Hepatocyte (in vitro differentiated cells): ENCODE results near the gene EXOC4. TPM values are rescaled to one million over a fixed set of nuclear protein-coding genes. Genes with fewer than 3 reads are reported as not detected.

Experiments
- DNase-seq: peaks from one replicate; pipeline ENCODE4 v3.0.0-alpha.2; 2016; ENCODE audit warnings: low spot score
- H2AFZ ChIP-seq: fragments of 200-600 bp; sonication (generic); 2 replicates; pipeline ENCODE4 v1.6.0; 2016; ENCODE audit warnings: antibody characterized with exemption, mild to moderate bottlenecking
- H3K27ac ChIP-seq: fragments of 200-600 bp; sonication (generic); 2 replicates; pipeline ENCODE4 v1.5.1; 2016; ENCODE audit warnings: mild to moderate bottlenecking
- H3K27me3 ChIP-seq: fragments of 200-600 bp; sonication (generic); 2 replicates; pipeline ENCODE4 v1.6.1; 2016
- H3K36me3 ChIP-seq: fragments of 200-600 bp; sonication (generic); replicated peaks from 2 replicates; pipeline ENCODE4 v1.5.1; 2016; ENCODE audit warnings: low read depth; ENCODE audit not compliant: insufficient read depth
- H3K4me1 ChIP-seq: fragments of 200-600 bp; sonication (generic); 2 replicates; pipeline ENCODE4 v1.5.1; 2016; ENCODE audit warnings: mild to moderate bottlenecking, moderate library complexity; ENCODE audit not compliant: insufficient read depth
- H3K4me2 ChIP-seq: fragments of 200-600 bp; sonication (generic); 2 replicates; pipeline ENCODE4 v1.6.0; 2016
- H3K4me3 ChIP-seq: fragments of 200-600 bp; sonication (generic); 2 replicates; pipeline ENCODE4 v1.5.1; 2016; ENCODE audit warnings: mild to moderate bottlenecking
- H3K79me2 ChIP-seq: fragments of 200-600 bp; sonication (generic); 2 replicates; pipeline ENCODE4 v1.6.0; 2017; ENCODE audit warnings: mild to moderate bottlenecking
- H3K9me2 ChIP-seq: fragments of 200-600 bp; sonication (generic); replicated peaks from 2 replicates; pipeline ENCODE4 v1.6.0; 2017; ENCODE audit warnings: mild to moderate bottlenecking; ENCODE audit not compliant: insufficient read depth
- H3K9me3 ChIP-seq: fragments of 200-600 bp; sonication (generic); 2 replicates; pipeline ENCODE4 v1.5.1; 2016; ENCODE audit warnings: low read depth, mild to moderate bottlenecking
- H4K20me1 ChIP-seq: fragments of 200-600 bp; sonication (generic); 2 replicates; pipeline ENCODE4 v1.6.0; 2016; ENCODE audit warnings: mild to moderate bottlenecking; ENCODE audit not compliant: insufficient read depth, poor library complexity, severe bottlenecking
- EZH2 ChIP-seq: fragments of 200-600 bp; sonication (generic); IDR thresholded peaks from 2 replicates; pipeline ENCODE4 v1.6.1; 2016; ENCODE audit warnings: antibody characterized with exemption, mild to moderate bottlenecking, borderline replicate concordance
- EZH2phosphoT487 ChIP-seq: fragments of 200-600 bp; sonication (generic); IDR thresholded peaks from one replicate; pipeline ENCODE4 v1.6.1; 2018; ENCODE audit warnings: antibody characterized with exemption, mild to moderate bottlenecking, low read depth, moderate library complexity; ENCODE audit not compliant: unreplicated experiment, severe bottlenecking
- WGBS: methylation state at CpG from one replicate; pipeline ENCODE4 v1.1.6; 2016; ENCODE audit warnings: low lambda C conversion rate; ENCODE audit errors: missing lambda C conversion rate; 5-methylcytosine and 5-hydroxymethylcytosine counted together
- polyA plus RNA-seq: library from polyadenylated mRNA; unstranded; fragments of >200 nt; fragmentation: Nextera tagmentation; extraction: Ambion mirVana; gene quantifications from 2 replicates; pipeline ENCODE4 v1.2.1, GENCODE V29; 2016
- total RNA-seq: library from RNA; depleted of rRNA; stranded (reverse); fragments of >200 nt; gene quantifications from 2 replicates; pipeline ENCODE4 v1.2.3, GENCODE V29; 2014
- TF ChIP-seq, protein P1 (sequence below): fragments of 200-600 bp; sonication (generic); IDR thresholded peaks from 2 replicates; pipeline ENCODE4 v1.5.1; 2016; ENCODE audit warnings: antibody characterized with exemption, mild to moderate bottlenecking; ENCODE audit not compliant: poor library complexity

Gene EXOC4
- total and polyA plus RNA-seq, 2 experiments from 2014 or later, result 34.8 to 56.1 TPM

DNA sequence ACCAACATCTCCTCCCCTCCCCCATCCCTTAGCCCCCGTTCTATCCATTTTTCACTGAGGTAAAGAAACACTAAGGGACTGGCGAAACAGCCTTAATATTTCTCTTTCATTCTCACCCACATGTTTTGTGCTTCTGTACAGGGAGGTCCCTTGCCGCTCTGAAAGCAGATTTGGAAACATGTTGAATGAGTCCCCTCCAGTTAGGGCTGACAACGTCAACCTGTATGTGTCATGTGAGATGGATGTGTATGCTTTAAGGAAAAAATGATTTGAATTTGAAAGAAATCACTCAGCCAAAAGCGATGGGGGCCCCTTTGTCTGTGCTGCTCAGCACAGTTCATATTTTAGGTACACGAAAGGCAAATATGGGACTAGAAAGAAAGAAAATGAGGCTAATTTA, 560.0 kb downstream of the EXOC4 start:
- DNase-seq, result no peak
- no peaks in the 10 kb centered on the region for H4K20me1 ChIP-seq
- H3K4me3 ChIP-seq, result no peak overlapping the region
- TF ChIP-seq, protein P1, sequence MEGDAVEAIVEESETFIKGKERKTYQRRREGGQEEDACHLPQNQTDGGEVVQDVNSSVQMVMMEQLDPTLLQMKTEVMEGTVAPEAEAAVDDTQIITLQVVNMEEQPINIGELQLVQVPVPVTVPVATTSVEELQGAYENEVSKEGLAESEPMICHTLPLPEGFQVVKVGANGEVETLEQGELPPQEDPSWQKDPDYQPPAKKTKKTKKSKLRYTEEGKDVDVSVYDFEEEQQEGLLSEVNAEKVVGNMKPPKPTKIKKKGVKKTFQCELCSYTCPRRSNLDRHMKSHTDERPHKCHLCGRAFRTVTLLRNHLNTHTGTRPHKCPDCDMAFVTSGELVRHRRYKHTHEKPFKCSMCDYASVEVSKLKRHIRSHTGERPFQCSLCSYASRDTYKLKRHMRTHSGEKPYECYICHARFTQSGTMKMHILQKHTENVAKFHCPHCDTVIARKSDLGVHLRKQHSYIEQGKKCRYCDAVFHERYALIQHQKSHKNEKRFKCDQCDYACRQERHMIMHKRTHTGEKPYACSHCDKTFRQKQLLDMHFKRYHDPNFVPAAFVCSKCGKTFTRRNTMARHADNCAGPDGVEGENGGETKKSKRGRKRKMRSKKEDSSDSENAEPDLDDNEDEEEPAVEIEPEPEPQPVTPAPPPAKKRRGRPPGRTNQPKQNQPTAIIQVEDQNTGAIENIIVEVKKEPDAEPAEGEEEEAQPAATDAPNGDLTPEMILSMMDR, result no peak
- TF ChIP-seq EZH2, result no peak
- TF ChIP-seq EZH2phosphoT487, result no peak
- H3K4me2 ChIP-seq, result no peak overlapping the region
- H3K36me3 ChIP-seq, result no peaks in the 10 kb centered on the region
- no peaks in the 10 kb centered on the region for H3K4me1 ChIP-seq
- no peaks in the 10 kb centered on the region for H3K9me3 ChIP-seq
- H3K79me2 ChIP-seq, result no peaks in the 10 kb centered on the region
- no peak overlapping the region for H3K27ac ChIP-seq
- no peaks in the 10 kb centered on the region for H3K9me2 ChIP-seq
- WGBS, result 95% methylated on average over 6 of the region's 6 CpGs
- H3K27me3 ChIP-seq, result no peaks in the 10 kb centered on the region
- no peak overlapping the region for H2AFZ ChIP-seq

DNA sequence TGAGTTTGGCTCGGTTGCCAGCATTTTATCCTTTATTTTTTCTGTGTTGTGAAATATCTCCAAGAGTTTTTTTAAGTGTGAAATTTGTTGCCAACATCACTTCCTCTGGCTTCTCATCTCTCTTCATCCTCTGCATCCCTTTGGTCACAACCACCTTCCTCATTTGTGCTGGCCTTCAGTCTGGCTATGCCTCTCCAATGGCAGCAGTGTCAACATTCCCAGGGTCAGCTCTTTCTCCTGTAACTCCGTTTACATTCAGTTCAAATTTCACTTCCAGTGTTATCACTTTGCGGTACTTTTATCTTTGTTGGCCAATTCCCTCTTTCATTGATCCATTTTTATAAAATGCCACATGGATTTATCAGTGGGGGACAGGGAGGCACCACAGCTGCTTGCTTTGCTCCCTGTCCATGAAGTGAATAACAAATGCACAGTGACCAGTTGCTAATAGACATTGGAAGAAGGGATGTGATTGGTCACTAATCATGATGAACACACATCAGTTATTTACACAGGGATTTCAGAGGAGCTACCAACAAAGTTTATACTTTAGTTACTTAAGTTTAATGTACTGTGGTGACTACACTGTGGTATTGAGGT, 562.8 kb downstream of the EXOC4 start:
- Histone ChIP-seq H3K27ac (no peak overlapping the region), H3K9me3 (no peaks in the 10 kb centered on the region), H3K4me3 (no peak overlapping the region), H3K36me3 (no peaks in the 10 kb centered on the region), H3K27me3 (no peaks in the 10 kb centered on the region), H3K9me2 (no peaks in the 10 kb centered on the region), H3K4me1 (no peaks in the 10 kb centered on the region), H4K20me1 (no peaks in the 10 kb centered on the region), H3K4me2 (no peak overlapping the region), H3K79me2 (no peaks in the 10 kb centered on the region), H2AFZ (no peak overlapping the region)
- WGBS, result 59% methylated on average over 3 of the region's 3 CpGs
- no peak for DNase-seq
- TF ChIP-seq EZH2phosphoT487, result no peak
- TF ChIP-seq EZH2, result no peak
- TF ChIP-seq, protein P1, result no peak

DNA sequence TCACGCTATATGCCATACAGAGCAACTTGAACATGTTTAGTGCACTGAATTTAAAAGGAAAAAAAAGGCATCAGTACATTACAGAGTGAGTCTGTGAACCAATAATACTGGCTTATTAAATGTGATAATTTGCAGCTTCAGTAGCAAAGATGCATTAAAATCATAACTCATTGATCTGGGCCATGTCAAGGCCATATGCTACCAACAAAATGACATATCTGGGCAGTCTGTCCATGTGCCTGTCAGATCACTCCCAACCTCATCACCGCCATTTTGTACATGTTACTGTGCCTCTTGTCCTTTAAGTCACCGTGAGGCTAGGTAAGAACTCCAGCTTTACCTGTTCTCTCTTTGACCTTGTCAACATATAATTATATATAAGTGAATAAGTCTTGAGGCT, 566.8 kb downstream of the EXOC4 start:
- WGBS, result 96% methylated on average over 3 of the region's 3 CpGs
- H3K4me2 ChIP-seq, result no peak overlapping the region
- no peak for DNase-seq
- no peaks in the 10 kb centered on the region for H3K4me1 ChIP-seq
- no peaks in the 10 kb centered on the region for H3K79me2 ChIP-seq
- TF ChIP-seq, protein P1, result no peak
- no peak for TF ChIP-seq EZH2
- TF ChIP-seq EZH2phosphoT487, result no peak
- H4K20me1 ChIP-seq, result no peaks in the 10 kb centered on the region
- H3K27me3 ChIP-seq, result no peaks in the 10 kb centered on the region
- H3K36me3 ChIP-seq, result no peaks in the 10 kb centered on the region
- no peak overlapping the region for H2AFZ ChIP-seq
- no peak overlapping the region for H3K4me3 ChIP-seq
- no peaks in the 10 kb centered on the region for H3K9me2 ChIP-seq
- H3K27ac ChIP-seq, result no peak overlapping the region
- H3K9me3 ChIP-seq, result no peaks in the 10 kb centered on the region

DNA sequence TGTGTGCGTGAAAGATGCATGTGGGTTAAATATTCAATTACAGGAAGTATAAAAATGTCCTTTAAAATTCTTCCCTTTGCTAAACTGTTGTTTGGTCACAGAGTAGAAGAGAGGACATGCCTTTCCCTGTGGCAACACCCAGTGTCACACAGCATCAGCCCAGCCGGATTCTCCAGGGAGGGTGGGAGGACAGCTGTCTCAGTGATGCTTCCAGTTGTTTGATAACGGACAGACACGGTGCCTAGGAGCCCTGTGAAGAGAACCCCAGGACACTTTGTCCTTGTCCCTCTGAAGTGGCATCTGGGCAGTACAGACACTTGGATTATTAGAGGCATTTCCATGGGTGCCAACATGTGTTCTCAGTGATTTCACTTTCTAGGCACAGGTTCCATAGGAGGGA, 567.7 kb downstream of the EXOC4 start:
- H3K27me3 ChIP-seq, result no peaks in the 10 kb centered on the region
- no peaks in the 10 kb centered on the region for H3K9me2 ChIP-seq
- 84% methylated on average over 4 of the region's 4 CpGs for WGBS
- no peak for DNase-seq
- H4K20me1 ChIP-seq, result no peaks in the 10 kb centered on the region
- no peaks in the 10 kb centered on the region for H3K9me3 ChIP-seq
- H3K36me3 ChIP-seq, result no peaks in the 10 kb centered on the region
- H3K4me1 ChIP-seq, result no peaks in the 10 kb centered on the region
- no peak overlapping the region for H3K4me2 ChIP-seq
- no peaks in the 10 kb centered on the region for H3K79me2 ChIP-seq
- TF ChIP-seq, protein P1, result no peak
- no peak for TF ChIP-seq EZH2phosphoT487
- TF ChIP-seq EZH2, result no peak
- no peak overlapping the region for H2AFZ ChIP-seq
- H3K27ac ChIP-seq, result no peak overlapping the region
- no peak overlapping the region for H3K4me3 ChIP-seq
